ENCODE results near the gene PREX1. TPM values are rescaled to one million over a fixed set of nuclear protein-coding genes. Genes with fewer than 3 reads are reported as not detected.

Gene PREX1
- total and polyA plus RNA-seq, 9 donors: 3.8 to 13.6 (median 6.7) TPM

GRCh38 chr20:48665785-48666184 lies 162.0 kb downstream of the PREX1 start:
- intact Hi-C loops (cut with DNase I): no loop called here
- WGBS, 3 donors: 93 to 97% (median 93%) methylated on average over 8 of the region's 8 CpGs

GRCh38 chr20:48662711-48663110 lies 165.1 kb downstream of the PREX1 start:
- no peaks in the 10 kb centered on the region for H3K36me3 ChIP-seq
- DNase-seq: no peak
- no peaks in the 10 kb centered on the region for H3K27me3 ChIP-seq
- H3K27ac ChIP-seq: no peak overlapping the region
- intact Hi-C loops (cut with DNase I): no loop called here
- WGBS, 3 donors: 84 to 85% (median 84%) methylated on average over 6 of the region's 6 CpGs
- no peaks in the 10 kb centered on the region for H3K9me3 ChIP-seq
- H3K4me3 ChIP-seq: no peak overlapping the region
- no peaks in the 10 kb centered on the region for H3K4me1 ChIP-seq (ENCODE audit: insufficient read depth)
- no peak for TF ChIP-seq EP300 (IDR thresholded peaks at IDR 0.05)

More at GRCh38 chr20:48665785-48666184, 162.0 kb downstream of the PREX1 start:
- no peak for TF ChIP-seq POLR2A (IDR thresholded peaks at IDR 0.05)
- no peak for TF ChIP-seq EP300 (IDR thresholded peaks at IDR 0.05)
- TF ChIP-seq CTCF (IDR thresholded peaks at IDR 0.05): no peak
- Histone ChIP-seq H3K4me1 (ENCODE audit: insufficient read depth) (peaks cover 9% of the 10 kb centered on the region), H3K27ac (no peak overlapping the region), H3K9me3 (no peaks in the 10 kb centered on the region), H3K27me3 (no peaks in the 10 kb centered on the region), H3K36me3 (no peaks in the 10 kb centered on the region), H3K4me3 (no peak overlapping the region)
- DNase-seq: no peak

- Histone ChIP-seq H3K9me3 (no peaks in the 10 kb centered on the region), H3K4me1 (ENCODE audit: insufficient read depth) (no peaks in the 10 kb centered on the region), H3K27me3 (no peaks in the 10 kb centered on the region), H3K27ac (no peak overlapping the region), H3K4me3 (no peak overlapping the region), H3K36me3 (no peaks in the 10 kb centered on the region)
- no peak for TF ChIP-seq POLR2A (IDR thresholded peaks at IDR 0.05)
- no peak for TF ChIP-seq EP300 (IDR thresholded peaks at IDR 0.05)
- no peak for TF ChIP-seq CTCF (IDR thresholded peaks at IDR 0.05)
- intact Hi-C loops (cut with DNase I): no loop called here
- 28 to 39% (median 30%) methylated on average over 14 of the region's 14 CpGs for WGBS, 3 donors
- no peak for DNase-seq
Observed at GRCh38 chr20:48661575-48662455, 166.0 kb downstream of the PREX1 start.

GRCh38 chr20:48660788-48661187 lies 167.0 kb downstream of the PREX1 start:
- no peak overlapping the region for H3K4me3 ChIP-seq
- H3K4me1 ChIP-seq (ENCODE audit: insufficient read depth): no peaks in the 10 kb centered on the region
- intact Hi-C loops (cut with DNase I): no loop called here
- TF ChIP-seq CTCF (IDR thresholded peaks at IDR 0.05): no peak
- no peak for TF ChIP-seq POLR2A (IDR thresholded peaks at IDR 0.05)
- TF ChIP-seq EP300 (IDR thresholded peaks at IDR 0.05): no peak
- no peaks in the 10 kb centered on the region for H3K9me3 ChIP-seq
- H3K36me3 ChIP-seq: no peaks in the 10 kb centered on the region
- no peak for DNase-seq
- no peak overlapping the region for H3K27ac ChIP-seq
- 96 to 98% (median 97%) methylated on average over 9 of the region's 9 CpGs for WGBS, 3 donors
- H3K27me3 ChIP-seq: no peaks in the 10 kb centered on the region

- no peaks in the 10 kb centered on the region for H3K4me1 ChIP-seq (ENCODE audit: insufficient read depth)
- DNase-seq: no peak
- H3K27me3 ChIP-seq: no peaks in the 10 kb centered on the region
- no peaks in the 10 kb centered on the region for H3K9me3 ChIP-seq
- no peaks in the 10 kb centered on the region for H3K36me3 ChIP-seq
- no peak overlapping the region for H3K4me3 ChIP-seq
- TF ChIP-seq POLR2A (IDR thresholded peaks at IDR 0.05) (no peak), CTCF (IDR thresholded peaks at IDR 0.05) (no peak), EP300 (IDR thresholded peaks at IDR 0.05) (no peak)
- intact Hi-C loops (cut with DNase I): loop anchor here in 2 of 4 donors (2.0 to 5.0 kb wide), 2 partner anchors 243 to 247 kb away; no protein-coding TSS in a partner anchor
- no peak overlapping the region for H3K27ac ChIP-seq
- WGBS, 3 donors: 87 to 90% (median 87%) methylated on average over 8 of the region's 8 CpGs
Observed at GRCh38 chr20:48659858-48660257, 167.9 kb downstream of the PREX1 start.

Measured in ovary (tissue), 9 donors.